NCI-H2107 (cell line): ENCODE data around the gene THBS2.
A peak's percentile ranks its signal among the peaks of the same experiment; 100 is the strongest.
"Not testable (repeated sequence)": the region's sequence is repeated elsewhere in the genome, so short reads cannot be mapped to it uniquely, and the experiment has no call there.

ENCODE experiments used
- DNase-seq: peaks from one replicate; lab custom pipeline; 2025; lab: John Stamatoyannopoulos, UW

The THBS2 gene

GRCh38 chr6:169208011-169208410 lies 45.6 kb downstream of the THBS2 start:
- no peak for DNase-seq

GRCh38 chr6:169207482-169207881 lies 46.2 kb downstream of the THBS2 start:
- DNase-seq: no peak

- no peak for DNase-seq
Observed at GRCh38 chr6:169205176-169206160, 48.2 kb downstream of the THBS2 start.

GRCh38 chr6:169204167-169204566 lies 49.5 kb downstream of the THBS2 start:
- DNase-seq: no peak

GRCh38 chr6:169201985-169202384 lies 51.7 kb downstream of the THBS2 start:
- DNase-seq: no peak

- DNase-seq: no peak
Observed at GRCh38 chr6:169200893-169201514, 52.6 kb downstream of the THBS2 start.

GRCh38 chr6:169199625-169200335 lies 53.9 kb downstream of the THBS2 start:
- no peak for DNase-seq

GRCh38 chr6:169198885-169199284 lies 54.8 kb downstream of the THBS2 start:
- no peak for DNase-seq

GRCh38 chr6:169197929-169198328 lies 55.7 kb downstream of the THBS2 start:
- DNase-seq: not testable (repeated sequence)

- DNase-seq: not testable (repeated sequence)
Observed at GRCh38 chr6:169196279-169196678, 57.4 kb downstream of the THBS2 start.

- DNase-seq: no peak
Observed at GRCh38 chr6:169194737-169195136, 58.9 kb downstream of the THBS2 start.

- DNase-seq: no peak
Observed at GRCh38 chr6:169190970-169191369, 62.7 kb downstream of the THBS2 start.

- no peak for DNase-seq
Observed at GRCh38 chr6:169190144-169190584, 63.5 kb downstream of the THBS2 start.

GRCh38 chr6:169189686-169190085 lies 64.0 kb downstream of the THBS2 start:
- no peak for DNase-seq

- peak; percentile 54 for DNase-seq
Observed at GRCh38 chr6:169189182-169189581, 64.5 kb downstream of the THBS2 start.

GRCh38 chr6:169188475-169188874 lies 65.2 kb downstream of the THBS2 start:
- DNase-seq: no peak

- no peak for DNase-seq
Observed at GRCh38 chr6:169188051-169188470, 65.6 kb downstream of the THBS2 start.

- DNase-seq: no peak
Observed at GRCh38 chr6:169186496-169187169, 67.0 kb downstream of the THBS2 start.

GRCh38 chr6:169185692-169186485 lies 67.8 kb downstream of the THBS2 start:
- no peak for DNase-seq

GRCh38 chr6:169185011-169185521 lies 68.6 kb downstream of the THBS2 start:
- DNase-seq: no peak

- DNase-seq: no peak
Observed at GRCh38 chr6:169184419-169184818, 69.2 kb downstream of the THBS2 start.
